ENCODE measurements around the gene TCF4.

GRCh38 chr18:55249550-55249949, 338.4 kb downstream of the TCF4 start:
- TF ChIP-seq EZH2 (IDR thresholded peaks at IDR 0.05; ENCODE audit: low read depth, unreplicated experiment) (no peak), CREB1 (CRISPR knock-in tag; IDR thresholded peaks at IDR 0.05; ENCODE audit: low read depth) (no peak), JUNB (IDR thresholded peaks at IDR 0.05; ENCODE audit: unreplicated experiment) (no peak), CTCF (conservative IDR thresholded peaks at IDR 0.05; ENCODE audit: low read depth in 2 of 2) (no peak), STAT1 (IDR thresholded peaks at IDR 0.05; ENCODE audit: unreplicated experiment) (no peak), POLR2AphosphoS5 (IDR thresholded peaks at IDR 0.05; ENCODE audit: low read depth) (no peak), ZNF114 (CRISPR knock-in tag; IDR thresholded peaks at IDR 0.05) (no peak), ZNF331 (CRISPR knock-in tag; IDR thresholded peaks at IDR 0.05; ENCODE audit: low read depth) (no peak), EZH2phosphoT487 (IDR thresholded peaks at IDR 0.05; ENCODE audit: unreplicated experiment) (no peak), ETS1 (IDR thresholded peaks at IDR 0.05) (no peak), REST (IDR thresholded peaks at IDR 0.05; ENCODE audit: unreplicated experiment) (no peak), NANOG (IDR thresholded peaks at IDR 0.05; ENCODE audit: borderline replicate concordance) (no peak), ZNF462 (CRISPR knock-in tag; IDR thresholded peaks at IDR 0.05) (no peak)

Data from GM23338 (cell line).